HG03196 (cell line): Measurements from ENCODE around the gene RBMS3.
"Not testable (repeated sequence)": the region's sequence is repeated elsewhere in the genome, so short reads cannot be mapped to it uniquely, and the experiment has no call there.

Experiments
- ATAC-seq: cut with Tn5 transposase; IDR thresholded peaks from one replicate; pipeline ENCODE4 v1.9.1; 2021; ENCODE audit not compliant: unreplicated experiment

RBMS3 gene

DNA sequence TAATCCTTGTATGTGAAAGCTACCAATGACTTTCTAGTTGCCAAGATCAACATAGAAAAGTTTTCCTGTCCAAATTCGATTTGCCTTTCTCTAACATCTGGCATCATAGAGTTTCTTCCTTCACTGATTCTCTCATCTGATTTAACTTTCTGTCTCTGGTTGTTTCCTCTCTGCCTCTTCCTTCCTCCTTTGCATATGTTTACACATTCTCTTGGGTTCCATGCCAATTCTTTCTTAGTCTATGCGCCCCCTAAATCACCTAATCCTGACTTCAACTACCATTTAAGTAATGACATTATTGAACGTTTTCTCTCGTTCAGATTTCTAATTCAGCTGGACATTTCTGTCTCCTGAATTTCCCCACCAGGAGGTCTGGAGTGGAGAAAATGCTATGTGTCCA lies 763.6 kb downstream of the RBMS3 start:
- ATAC-seq, result no peak

DNA sequence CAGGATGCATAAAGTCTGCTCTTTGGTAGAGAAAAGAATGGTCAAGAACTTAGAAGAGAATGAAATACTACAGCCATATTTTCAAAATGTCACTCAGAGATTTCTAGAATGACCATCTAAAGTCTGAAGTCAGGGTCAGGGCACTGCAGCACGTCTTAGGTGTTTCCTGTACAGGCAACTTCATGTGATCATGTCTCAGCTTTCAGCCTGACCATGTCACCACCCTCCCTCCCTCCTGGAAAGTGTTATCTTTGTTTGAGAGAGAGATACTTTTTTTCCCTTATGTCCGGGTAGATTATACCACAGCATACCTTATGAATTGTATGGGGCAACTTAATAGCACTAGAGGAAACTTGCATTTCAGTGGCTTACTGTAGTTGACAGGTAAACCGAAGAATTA lies 767.6 kb downstream of the RBMS3 start:
- ATAC-seq, result no peak

DNA sequence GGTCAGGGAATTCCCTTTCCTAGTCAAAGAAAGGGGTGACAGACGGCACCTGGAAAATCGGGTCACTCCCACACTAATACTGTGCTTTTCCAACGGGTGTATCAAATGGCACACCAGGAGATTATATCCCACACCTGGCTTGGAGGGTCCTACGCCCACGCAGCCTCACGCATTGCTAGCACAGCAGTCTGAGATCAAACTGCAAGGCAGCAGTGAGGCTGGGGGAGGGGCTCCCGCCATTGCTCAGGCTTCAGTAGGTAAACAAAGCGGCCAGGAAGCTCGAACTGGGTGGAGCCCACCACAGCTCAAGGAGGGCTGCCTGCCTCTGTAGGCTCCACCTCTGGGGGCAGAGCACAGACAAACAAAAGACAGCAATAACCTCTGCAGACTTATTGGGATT lies 769.2 kb downstream of the RBMS3 start:
- not testable (repeated sequence) for ATAC-seq

DNA sequence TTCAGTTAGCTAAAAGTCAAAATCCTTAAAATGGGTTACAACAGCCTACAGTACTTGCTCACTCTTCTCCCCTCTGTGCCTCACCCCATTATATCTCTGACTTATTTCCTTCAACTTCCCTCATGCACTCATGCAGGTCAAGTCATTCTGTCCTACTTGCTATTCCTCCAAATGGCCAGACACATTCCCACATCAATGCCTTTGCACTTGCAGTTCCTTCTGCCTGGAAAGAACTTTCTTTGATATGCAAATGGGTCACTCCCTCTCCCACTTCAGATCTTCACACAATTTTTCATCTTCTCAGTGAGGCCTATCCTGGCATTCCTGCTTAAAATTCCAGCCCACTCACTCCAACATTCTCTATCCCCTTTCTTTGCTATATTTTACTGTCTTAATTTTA lies 778.4 kb downstream of the RBMS3 start:
- no peak for ATAC-seq
